CD8-positive, alpha-beta memory T cell (primary cell): ENCODE measurements around the gene LHFPL6. TPM values are rescaled to one million over a fixed set of nuclear protein-coding genes. Genes with fewer than 3 reads are reported as not detected.

Experiments
- CTCF ChIA-PET: fragments of 350-600 bp; sonication (Branson Sonifier 250); formaldehyde crosslinking; loops from one replicate; lab custom pipeline; 2021; ENCODE audit warnings: antibody characterized with exemption; lab: Charles Lee
- POLR2A ChIA-PET: fragments of 350-600 bp; sonication (Branson Sonifier 250); formaldehyde crosslinking; loops from one replicate; lab custom pipeline; 2021; ENCODE audit warnings: antibody characterized with exemption; lab: Charles Lee
- DNase-seq, 5 donors: peaks; one replicate each; pipeline versions ENCODE4 v3.0.0 to v3.0.0-alpha.2; 2020 to 2022; ENCODE audit warnings: mixed read lengths in 1 of 5
- H3K27ac ChIP-seq: one replicate; pipeline ENCODE4 v1.7.0; 2013; ENCODE audit warnings: low read depth, mild to moderate bottlenecking, low read length, moderate library complexity
- H3K27me3 ChIP-seq: 2 replicates; pipeline ENCODE4 v1.7.0; 2013; ENCODE audit warnings: low read length, mild to moderate bottlenecking; ENCODE audit not compliant: insufficient read depth, poor library complexity, severe bottlenecking
- H3K36me3 ChIP-seq: 2 replicates; pipeline ENCODE4 v1.7.0; 2013; ENCODE audit warnings: mild to moderate bottlenecking, low read length, moderate library complexity; ENCODE audit not compliant: insufficient read depth
- H3K4me1 ChIP-seq: 2 replicates; pipeline ENCODE4 v1.7.0; 2013; ENCODE audit warnings: mild to moderate bottlenecking, low read length, moderate library complexity; ENCODE audit not compliant: insufficient read depth
- H3K4me3 ChIP-seq: 2 replicates; pipeline ENCODE4 v1.7.0; 2013; ENCODE audit warnings: mild to moderate bottlenecking, low read length
- H3K9me3 ChIP-seq: 2 replicates; pipeline ENCODE4 v1.7.0; 2013; ENCODE audit warnings: mild to moderate bottlenecking, low read length
- H3K27ac Mint-ChIP-seq, 8 donors: one replicate each; pipeline ENCODE4 v1.8.0; 2020 to 2021; ENCODE audit warnings: mixed read lengths in 8 of 8, mild to moderate bottlenecking in 6 of 8, inconsistent platforms in 3 of 8, moderate library complexity in 3 of 8
- H3K27me3 Mint-ChIP-seq, 2 donors: one replicate each; pipeline ENCODE4 v1.8.0; 2020 to 2021; ENCODE audit warnings: mixed read lengths in 2 of 2, mild to moderate bottlenecking in 1 of 2, moderate library complexity in 1 of 2
- H3K36me3 Mint-ChIP-seq, 3 donors: one replicate each; pipeline ENCODE4 v1.8.0; 2020 to 2021; ENCODE audit warnings: mixed read lengths in 3 of 3, inconsistent platforms in 1 of 3, mild to moderate bottlenecking in 1 of 3
- H3K4me1 Mint-ChIP-seq, 3 donors: one replicate each; pipeline ENCODE4 v1.8.0; 2020 to 2021; ENCODE audit warnings: mixed read lengths in 3 of 3, inconsistent platforms in 1 of 3, mild to moderate bottlenecking in 1 of 3
- H3K4me3 Mint-ChIP-seq, 7 donors: one replicate each; pipeline ENCODE4 v1.8.0; 2020 to 2021; ENCODE audit warnings: mixed read lengths in 7 of 7, mild to moderate bottlenecking in 6 of 7, moderate library complexity in 4 of 7, inconsistent platforms in 2 of 7
- H3K9me3 Mint-ChIP-seq, 5 donors: one replicate each; pipeline ENCODE4 v1.8.0; 2020 to 2022; ENCODE audit warnings: mixed read lengths in 5 of 5, mild to moderate bottlenecking in 3 of 5, moderate library complexity in 2 of 5, inconsistent platforms in 1 of 5
- polyA plus RNA-seq: library from polyadenylated mRNA; unstranded; fragments of 300-500 nt; fragmentation: Illumina TruSeq; gene quantifications from one replicate; pipeline ENCODE4 v1.2.3, GENCODE V29; 2021
- total RNA-seq, 2 experiments: library from RNA; stranded (reverse); gene quantifications; one replicate each; pipeline ENCODE4 v1.2.3, GENCODE V29; 2021

Gene LHFPL6
- total and polyA plus RNA-seq, 3 experiments from 2014 or later, result 5.9 to 6.4 TPM; not detected in 1

- Histone ChIP-seq H3K9me3 (no peaks in the 10 kb centered on the region), H3K4me3 (no peak overlapping the region), H3K27me3 (no peaks in the 10 kb centered on the region), H3K27ac (no peak overlapping the region), H3K36me3 (no peaks in the 10 kb centered on the region), H3K4me1 (no peaks in the 10 kb centered on the region)
- ChIA-PET POLR2A (no interaction called here), CTCF (no interaction called here)
- Mint-ChIP-seq H3K27ac (no peak overlapping the region), H3K9me3 (no peaks in the 10 kb centered on the region), H3K4me1 (no peaks in the 10 kb centered on the region), H3K4me3 (no peak overlapping the region), H3K36me3 (no peaks in the 10 kb centered on the region), H3K27me3 (peaks cover 7 to 23% of the 10 kb centered on the region in 2 donors)
- DNase-seq, result no peak
These were observed 39.6 kb downstream of the LHFPL6 start for GRCh38 chr13:39563470-39563735.

GRCh38 chr13:39561971-39562370 lies 41.0 kb downstream of the LHFPL6 start:
- no peaks in the 10 kb centered on the region for H3K27me3 ChIP-seq
- H3K9me3 Mint-ChIP-seq, result no peaks in the 10 kb centered on the region
- H3K9me3 ChIP-seq, result no peaks in the 10 kb centered on the region
- peaks cover 10 to 25% of the 10 kb centered on the region in 2 donors for H3K27me3 Mint-ChIP-seq
- no peak overlapping the region for H3K27ac Mint-ChIP-seq
- H3K4me3 Mint-ChIP-seq, result no peak overlapping the region
- H3K27ac ChIP-seq, result no peak overlapping the region
- no peaks in the 10 kb centered on the region for H3K36me3 Mint-ChIP-seq
- no peaks in the 10 kb centered on the region for H3K4me1 Mint-ChIP-seq
- CTCF ChIA-PET, result no interaction called here
- no peaks in the 10 kb centered on the region for H3K36me3 ChIP-seq
- POLR2A ChIA-PET, result no interaction called here
- no peak for DNase-seq
- no peaks in the 10 kb centered on the region for H3K4me1 ChIP-seq
- no peak overlapping the region for H3K4me3 ChIP-seq

- Mint-ChIP-seq H3K27ac (no peak overlapping the region), H3K4me1 (no peaks in the 10 kb centered on the region), H3K27me3 (peaks cover 7 to 25% of the 10 kb centered on the region in 2 donors), H3K4me3 (no peak overlapping the region), H3K9me3 (no peaks in the 10 kb centered on the region), H3K36me3 (no peaks in the 10 kb centered on the region)
- no peak overlapping the region for H3K4me3 ChIP-seq
- H3K9me3 ChIP-seq, result no peaks in the 10 kb centered on the region
- H3K36me3 ChIP-seq, result no peaks in the 10 kb centered on the region
- H3K27me3 ChIP-seq, result no peaks in the 10 kb centered on the region
- no peak overlapping the region for H3K27ac ChIP-seq
- ChIA-PET POLR2A (no interaction called here), CTCF (interaction anchor here (0.9 kb wide), 1 partner anchor 53 kb away, joined by 4 read pairs; no protein-coding TSS in a partner anchor)
- no peak for DNase-seq
- no peaks in the 10 kb centered on the region for H3K4me1 ChIP-seq
These were observed 43.1 kb downstream of the LHFPL6 start for GRCh38 chr13:39559847-39560246.

- Mint-ChIP-seq H3K36me3 (no peaks in the 10 kb centered on the region), H3K4me1 (no peaks in the 10 kb centered on the region), H3K9me3 (no peaks in the 10 kb centered on the region), H3K27me3 (peaks cover 7 to 18% of the 10 kb centered on the region in 2 donors), H3K4me3 (no peak overlapping the region), H3K27ac (no peak overlapping the region)
- H3K36me3 ChIP-seq, result no peaks in the 10 kb centered on the region
- no peak overlapping the region for H3K27ac ChIP-seq
- H3K4me3 ChIP-seq, result no peak overlapping the region
- no peaks in the 10 kb centered on the region for H3K9me3 ChIP-seq
- ChIA-PET CTCF (no interaction called here), POLR2A (no interaction called here)
- DNase-seq, result no peak
- H3K27me3 ChIP-seq, result no peaks in the 10 kb centered on the region
- no peaks in the 10 kb centered on the region for H3K4me1 ChIP-seq
These were observed 45.6 kb downstream of the LHFPL6 start for GRCh38 chr13:39557285-39557955.

GRCh38 chr13:39556866-39557265 lies 46.1 kb downstream of the LHFPL6 start:
- Histone ChIP-seq H3K4me3 (no peak overlapping the region), H3K9me3 (no peaks in the 10 kb centered on the region), H3K36me3 (no peaks in the 10 kb centered on the region), H3K4me1 (no peaks in the 10 kb centered on the region), H3K27ac (no peak overlapping the region), H3K27me3 (no peaks in the 10 kb centered on the region)
- ChIA-PET POLR2A (no interaction called here), CTCF (no interaction called here)
- H3K9me3 Mint-ChIP-seq, result no peaks in the 10 kb centered on the region
- no peak overlapping the region for H3K27ac Mint-ChIP-seq
- peaks cover 7 to 20% of the 10 kb centered on the region in 2 donors for H3K27me3 Mint-ChIP-seq
- H3K36me3 Mint-ChIP-seq, result no peaks in the 10 kb centered on the region
- H3K4me3 Mint-ChIP-seq, result no peak overlapping the region
- DNase-seq, result no peak
- no peaks in the 10 kb centered on the region for H3K4me1 Mint-ChIP-seq

GRCh38 chr13:39554371-39554770 lies 48.6 kb downstream of the LHFPL6 start:
- Mint-ChIP-seq H3K9me3 (peaks cover 0 to 2% (median 0%) of the 10 kb centered on the region in 5 donors), H3K4me1 (no peaks in the 10 kb centered on the region), H3K27me3 (peaks cover 6 to 14% of the 10 kb centered on the region in 2 donors), H3K4me3 (no peak overlapping the region), H3K36me3 (no peaks in the 10 kb centered on the region), H3K27ac (no peak overlapping the region)
- Histone ChIP-seq H3K36me3 (no peaks in the 10 kb centered on the region), H3K27me3 (no peaks in the 10 kb centered on the region), H3K4me1 (no peaks in the 10 kb centered on the region), H3K9me3 (no peaks in the 10 kb centered on the region), H3K27ac (no peak overlapping the region), H3K4me3 (no peak overlapping the region)
- no peak for DNase-seq
- ChIA-PET POLR2A (no interaction called here), CTCF (no interaction called here)

- Histone ChIP-seq H3K27me3 (no peaks in the 10 kb centered on the region), H3K36me3 (no peaks in the 10 kb centered on the region), H3K4me3 (no peak overlapping the region), H3K9me3 (no peaks in the 10 kb centered on the region), H3K4me1 (no peaks in the 10 kb centered on the region), H3K27ac (no peak overlapping the region)
- H3K4me3 Mint-ChIP-seq, result no peak overlapping the region
- no peaks in the 10 kb centered on the region for H3K4me1 Mint-ChIP-seq
- H3K27ac Mint-ChIP-seq, result no peak overlapping the region
- H3K9me3 Mint-ChIP-seq, result peaks cover 0 to 2% (median 0%) of the 10 kb centered on the region in 5 donors
- H3K27me3 Mint-ChIP-seq, result peaks cover 4 to 12% of the 10 kb centered on the region in 2 donors
- no peak for DNase-seq
- CTCF ChIA-PET, result no interaction called here
- POLR2A ChIA-PET, result no interaction called here
- H3K36me3 Mint-ChIP-seq, result no peaks in the 10 kb centered on the region
These were observed 50.7 kb downstream of the LHFPL6 start for GRCh38 chr13:39552246-39552645.

GRCh38 chr13:39550931-39551330 lies 52.1 kb downstream of the LHFPL6 start:
- H3K9me3 ChIP-seq, result no peaks in the 10 kb centered on the region

More at GRCh38 chr13:39550931-39551330, 52.1 kb downstream of the LHFPL6 start:
- Histone ChIP-seq H3K27ac (no peak overlapping the region), H3K4me1 (no peaks in the 10 kb centered on the region), H3K27me3 (no peaks in the 10 kb centered on the region), H3K4me3 (no peak overlapping the region), H3K36me3 (no peaks in the 10 kb centered on the region)
- Mint-ChIP-seq H3K4me1 (no peaks in the 10 kb centered on the region), H3K27ac (no peak overlapping the region), H3K4me3 (no peak overlapping the region), H3K9me3 (peaks cover 0 to 2% (median 0%) of the 10 kb centered on the region in 5 donors), H3K36me3 (no peaks in the 10 kb centered on the region), H3K27me3 (peaks cover 7 to 18% of the 10 kb centered on the region in 2 donors)
- no peak for DNase-seq
- POLR2A ChIA-PET, result no interaction called here
- CTCF ChIA-PET, result no interaction called here
